KMS-11 (cell line): ENCODE data around the gene SERPINI2.
"Not testable (repeated sequence)": the region's sequence is repeated elsewhere in the genome, so short reads cannot be mapped to it uniquely, and the experiment has no call there.

ENCODE experiments used
- H2AFZ ChIP-seq: fragments of 200-600 bp; sonication (generic); 2 replicates; pipeline ENCODE4 v1.6.1; 2016; ENCODE audit warnings: antibody characterized with exemption, mixed run types, low read depth
- H3K27ac ChIP-seq: fragments of 200-600 bp; sonication (generic); 2 replicates; pipeline ENCODE4 v1.6.1; 2016; ENCODE audit warnings: mild to moderate bottlenecking, mixed run types
- H3K27me3 ChIP-seq: fragments of 200-600 bp; sonication (generic); 2 replicates; pipeline ENCODE4 v1.6.1; 2017; ENCODE audit warnings: mild to moderate bottlenecking, low read depth, mixed run types, moderate library complexity; ENCODE audit not compliant: insufficient read depth
- H3K36me3 ChIP-seq: fragments of 200-600 bp; sonication (generic); 2 replicates; pipeline ENCODE4 v1.6.1; 2017; ENCODE audit warnings: mild to moderate bottlenecking, mixed run types; ENCODE audit not compliant: insufficient read depth
- H3K4me1 ChIP-seq: fragments of 200-600 bp; sonication (generic); 2 replicates; pipeline ENCODE4 v1.6.1; 2016; ENCODE audit warnings: mild to moderate bottlenecking, low read depth, mixed run types; ENCODE audit not compliant: poor library complexity, severe bottlenecking
- H3K4me2 ChIP-seq: fragments of 200-600 bp; sonication (generic); 2 replicates; pipeline ENCODE4 v1.7.0; 2016; ENCODE audit warnings: mild to moderate bottlenecking, mixed run types
- H3K4me3 ChIP-seq: fragments of 200-600 bp; sonication (generic); IDR thresholded peaks from 2 replicates; pipeline ENCODE4 v1.6.1; 2017; ENCODE audit warnings: low read depth, low read length, mixed read lengths; ENCODE audit not compliant: insufficient read depth
- H3K79me2 ChIP-seq: fragments of 200-600 bp; sonication (generic); 2 replicates; pipeline ENCODE4 v1.6.1; 2016; ENCODE audit warnings: low read depth, mixed run types; ENCODE audit not compliant: insufficient read depth
- H3K9ac ChIP-seq: fragments of 200-600 bp; sonication (generic); 2 replicates; pipeline ENCODE4 v1.6.1; 2016; ENCODE audit warnings: mild to moderate bottlenecking, mixed run types
- H4K20me1 ChIP-seq: fragments of 200-600 bp; sonication (generic); 2 replicates; pipeline ENCODE4 v1.6.1; 2016; ENCODE audit warnings: mild to moderate bottlenecking, mixed run types; ENCODE audit not compliant: insufficient read depth
- CTCF ChIP-seq: fragments of 200-600 bp; sonication (generic); conservative IDR thresholded peaks from 2 replicates; pipeline ENCODE4 v1.6.1; 2017; ENCODE audit warnings: low read depth, mild to moderate bottlenecking, antibody characterized with exemption, low read length, moderate library complexity, mixed read lengths

The SERPINI2 gene

GRCh38 chr3:167437428-167438139, 36.3 kb downstream of the SERPINI2 start:
- H3K27me3 ChIP-seq: no peaks in the 10 kb centered on the region
- H3K4me1 ChIP-seq: no peaks in the 10 kb centered on the region
- H2AFZ ChIP-seq: no peak overlapping the region
- no peaks in the 10 kb centered on the region for H3K36me3 ChIP-seq
- no peak overlapping the region for H3K4me3 ChIP-seq
- H3K79me2 ChIP-seq: no peaks in the 10 kb centered on the region
- H3K27ac ChIP-seq: no peak overlapping the region
- H3K9ac ChIP-seq: no peak overlapping the region
- H4K20me1 ChIP-seq: no peaks in the 10 kb centered on the region
- no peak overlapping the region for H3K4me2 ChIP-seq
- TF ChIP-seq CTCF: no peak

GRCh38 chr3:167426962-167427361, 46.9 kb downstream of the SERPINI2 start:
- not testable (repeated sequence) for H3K79me2 ChIP-seq, H3K36me3 ChIP-seq

GRCh38 chr3:167422396-167422795, 51.4 kb downstream of the SERPINI2 start:
- not testable (repeated sequence) for H3K27ac ChIP-seq, H3K27me3 ChIP-seq, H4K20me1 ChIP-seq, H3K4me1 ChIP-seq, H3K4me3 ChIP-seq, H3K9ac ChIP-seq, H2AFZ ChIP-seq, H3K4me2 ChIP-seq, H3K36me3 ChIP-seq, H3K79me2 ChIP-seq

More at GRCh38 chr3:167426962-167427361, 46.9 kb downstream of the SERPINI2 start:
- H3K4me2 ChIP-seq, H3K27ac ChIP-seq, H3K4me1 ChIP-seq, H3K4me3 ChIP-seq, H2AFZ ChIP-seq, H3K9ac ChIP-seq, H4K20me1 ChIP-seq, H3K27me3 ChIP-seq: not testable (repeated sequence)

- H3K27ac ChIP-seq: no peak overlapping the region
- no peak for TF ChIP-seq CTCF
- no peaks in the 10 kb centered on the region for H3K79me2 ChIP-seq
- no peaks in the 10 kb centered on the region for H3K36me3 ChIP-seq
- no peak overlapping the region for H3K9ac ChIP-seq
- no peaks in the 10 kb centered on the region for H4K20me1 ChIP-seq
- no peak overlapping the region for H3K4me3 ChIP-seq
- H3K27me3 ChIP-seq: no peaks in the 10 kb centered on the region
- H3K4me2 ChIP-seq: no peak overlapping the region
- no peaks in the 10 kb centered on the region for H3K4me1 ChIP-seq
- H2AFZ ChIP-seq: no peak overlapping the region
Observed at GRCh38 chr3:167409611-167410010, 64.2 kb downstream of the SERPINI2 start.

GRCh38 chr3:167406876-167407492, 66.9 kb downstream of the SERPINI2 start:
- Histone ChIP-seq H3K79me2 (no peaks in the 10 kb centered on the region), H3K4me2 (no peak overlapping the region), H3K27me3 (no peaks in the 10 kb centered on the region), H3K9ac (no peak overlapping the region), H3K27ac (no peak overlapping the region), H2AFZ (no peak overlapping the region), H4K20me1 (no peaks in the 10 kb centered on the region), H3K4me3 (no peak overlapping the region), H3K36me3 (no peaks in the 10 kb centered on the region), H3K4me1 (no peaks in the 10 kb centered on the region)
- TF ChIP-seq CTCF: peak; percentile 41; the same call in 1 of the 2 replicates
